Measurements from ENCODE around the gene TRIM56.

Gene TRIM56

DNA sequence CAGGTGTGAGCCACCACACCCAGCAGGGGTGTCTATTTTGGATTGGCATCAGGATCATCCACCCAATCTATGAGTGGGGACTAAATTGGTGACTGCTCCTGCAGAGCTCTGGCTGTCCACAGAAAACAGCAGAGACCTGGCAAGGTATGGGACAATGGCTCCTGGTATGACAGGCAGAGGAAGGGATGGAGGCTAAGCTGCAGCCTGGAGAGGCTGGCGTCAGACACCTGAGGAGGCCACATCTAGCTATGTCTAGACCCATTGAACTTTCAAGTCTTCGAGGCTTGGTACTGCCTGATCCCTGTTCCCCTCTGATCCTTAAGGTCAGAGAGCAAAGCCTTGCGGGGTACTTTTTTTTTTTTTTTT, 38.4 kb downstream of the TRIM56 start:
- Histone ChIP-seq H2AFZ (ENCODE audit: low read depth, low read length) (no peak overlapping the region), H3K4me3 (ENCODE audit: low read length) (no peak overlapping the region), H4K20me1 (ENCODE audit: insufficient read depth, low read length) (no peaks in the 10 kb centered on the region), H3K4me2 (ENCODE audit: low read length) (no peak overlapping the region), H3K9ac (ENCODE audit: low read length) (no peak overlapping the region), H3K9me3 (ENCODE audit: insufficient read depth, low read length) (no peaks in the 10 kb centered on the region), H3K36me3 (replicated peaks; ENCODE audit: low read depth, low read length) (no peaks in the 10 kb centered on the region), H3K79me2 (ENCODE audit: low read length) (no peaks in the 10 kb centered on the region), H3K27ac (ENCODE audit: low read length) (no peak overlapping the region), H3K27me3 (ENCODE audit: low read depth, low read length) (peaks cover 8% of the 10 kb centered on the region; the same call in 1 of the 2 replicates), H3K4me1 (ENCODE audit: low read length) (peaks cover 7% of the 10 kb centered on the region; the same call in 1 of the 2 replicates)
- TF ChIP-seq, protein P1, sequence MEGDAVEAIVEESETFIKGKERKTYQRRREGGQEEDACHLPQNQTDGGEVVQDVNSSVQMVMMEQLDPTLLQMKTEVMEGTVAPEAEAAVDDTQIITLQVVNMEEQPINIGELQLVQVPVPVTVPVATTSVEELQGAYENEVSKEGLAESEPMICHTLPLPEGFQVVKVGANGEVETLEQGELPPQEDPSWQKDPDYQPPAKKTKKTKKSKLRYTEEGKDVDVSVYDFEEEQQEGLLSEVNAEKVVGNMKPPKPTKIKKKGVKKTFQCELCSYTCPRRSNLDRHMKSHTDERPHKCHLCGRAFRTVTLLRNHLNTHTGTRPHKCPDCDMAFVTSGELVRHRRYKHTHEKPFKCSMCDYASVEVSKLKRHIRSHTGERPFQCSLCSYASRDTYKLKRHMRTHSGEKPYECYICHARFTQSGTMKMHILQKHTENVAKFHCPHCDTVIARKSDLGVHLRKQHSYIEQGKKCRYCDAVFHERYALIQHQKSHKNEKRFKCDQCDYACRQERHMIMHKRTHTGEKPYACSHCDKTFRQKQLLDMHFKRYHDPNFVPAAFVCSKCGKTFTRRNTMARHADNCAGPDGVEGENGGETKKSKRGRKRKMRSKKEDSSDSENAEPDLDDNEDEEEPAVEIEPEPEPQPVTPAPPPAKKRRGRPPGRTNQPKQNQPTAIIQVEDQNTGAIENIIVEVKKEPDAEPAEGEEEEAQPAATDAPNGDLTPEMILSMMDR (IDR thresholded peaks at IDR 0.05; ENCODE audit: low read depth, low read length) = no peak
- TF ChIP-seq EZH2phosphoT487 (IDR thresholded peaks at IDR 0.05; ENCODE audit: low read depth) = no peak

- no peak overlapping the region for H3K4me2 ChIP-seq (ENCODE audit: low read length)
- no peak overlapping the region for H2AFZ ChIP-seq (ENCODE audit: low read depth, low read length)
- H3K27ac ChIP-seq (ENCODE audit: low read length) = no peak overlapping the region
- no peak for TF ChIP-seq EZH2phosphoT487 (IDR thresholded peaks at IDR 0.05; ENCODE audit: low read depth)
- TF ChIP-seq, protein P1 (IDR thresholded peaks at IDR 0.05; ENCODE audit: low read depth, low read length) = no peak
- no peak overlapping the region for H3K4me3 ChIP-seq (ENCODE audit: low read length)
- no peaks in the 10 kb centered on the region for H3K79me2 ChIP-seq (ENCODE audit: low read length)
- no peaks in the 10 kb centered on the region for H4K20me1 ChIP-seq (ENCODE audit: insufficient read depth, low read length)
- H3K9me3 ChIP-seq (ENCODE audit: insufficient read depth, low read length) = no peaks in the 10 kb centered on the region
- peaks cover 8% of the 10 kb centered on the region; the same call in 1 of the 2 replicates for H3K27me3 ChIP-seq (ENCODE audit: low read depth, low read length)
- peaks cover 7% of the 10 kb centered on the region; the same call in 1 of the 2 replicates for H3K4me1 ChIP-seq (ENCODE audit: low read length)
- no peak overlapping the region for H3K9ac ChIP-seq (ENCODE audit: low read length)
- H3K36me3 ChIP-seq (replicated peaks; ENCODE audit: low read depth, low read length) = no peaks in the 10 kb centered on the region
These were observed 39.2 kb downstream of the TRIM56 start for GRCh38 chr7:101124376-101125056.

DNA sequence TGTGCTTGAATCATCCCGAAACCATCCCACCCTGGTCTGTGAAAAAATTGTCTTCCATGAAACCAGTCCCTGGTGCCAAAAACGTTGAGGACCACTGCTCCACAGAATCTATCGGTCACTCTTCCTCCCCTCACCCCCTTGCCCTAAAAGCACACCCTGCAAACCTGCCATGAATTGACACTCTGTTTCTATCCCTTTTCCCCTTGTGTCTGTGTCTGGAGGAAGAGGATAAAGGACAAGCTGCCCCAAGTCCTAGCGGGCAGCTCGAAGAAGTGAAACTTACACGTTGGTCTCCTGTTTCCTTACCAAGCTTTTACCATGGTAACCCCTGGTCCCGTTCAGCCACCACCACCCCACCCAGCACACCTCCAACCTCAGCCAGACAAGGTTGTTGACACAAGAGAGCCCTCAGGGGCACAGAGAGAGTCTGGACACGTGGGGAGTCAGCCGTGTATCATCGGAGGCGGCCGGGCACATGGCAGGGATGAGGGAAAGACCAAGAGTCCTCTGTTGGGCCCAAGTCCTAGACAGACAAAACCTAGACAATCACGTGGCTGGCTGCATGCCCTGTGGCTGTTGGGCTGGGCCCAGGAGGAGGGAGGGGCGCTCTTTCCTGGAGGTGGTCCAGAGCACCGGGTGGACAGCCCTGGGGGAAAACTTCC, 40.8 kb downstream of the TRIM56 start:
- Histone ChIP-seq H3K4me1 (ENCODE audit: low read length) (peaks cover 7% of the 10 kb centered on the region; the same call in 1 of the 2 replicates), H3K27ac (ENCODE audit: low read length) (no peak overlapping the region), H3K36me3 (replicated peaks; ENCODE audit: low read depth, low read length) (no peaks in the 10 kb centered on the region), H3K27me3 (ENCODE audit: low read depth, low read length) (peaks cover 8% of the 10 kb centered on the region; the same call in 1 of the 2 replicates), H3K4me2 (ENCODE audit: low read length) (no peak overlapping the region), H3K4me3 (ENCODE audit: low read length) (no peak overlapping the region), H3K79me2 (ENCODE audit: low read length) (no peaks in the 10 kb centered on the region), H2AFZ (ENCODE audit: low read depth, low read length) (no peak overlapping the region), H4K20me1 (ENCODE audit: insufficient read depth, low read length) (no peaks in the 10 kb centered on the region), H3K9ac (ENCODE audit: low read length) (no peak overlapping the region), H3K9me3 (ENCODE audit: insufficient read depth, low read length) (no peaks in the 10 kb centered on the region)
- no peak for TF ChIP-seq EZH2phosphoT487 (IDR thresholded peaks at IDR 0.05; ENCODE audit: low read depth)
- TF ChIP-seq, protein P1 (IDR thresholded peaks at IDR 0.05; ENCODE audit: low read depth, low read length) = no peak

DNA sequence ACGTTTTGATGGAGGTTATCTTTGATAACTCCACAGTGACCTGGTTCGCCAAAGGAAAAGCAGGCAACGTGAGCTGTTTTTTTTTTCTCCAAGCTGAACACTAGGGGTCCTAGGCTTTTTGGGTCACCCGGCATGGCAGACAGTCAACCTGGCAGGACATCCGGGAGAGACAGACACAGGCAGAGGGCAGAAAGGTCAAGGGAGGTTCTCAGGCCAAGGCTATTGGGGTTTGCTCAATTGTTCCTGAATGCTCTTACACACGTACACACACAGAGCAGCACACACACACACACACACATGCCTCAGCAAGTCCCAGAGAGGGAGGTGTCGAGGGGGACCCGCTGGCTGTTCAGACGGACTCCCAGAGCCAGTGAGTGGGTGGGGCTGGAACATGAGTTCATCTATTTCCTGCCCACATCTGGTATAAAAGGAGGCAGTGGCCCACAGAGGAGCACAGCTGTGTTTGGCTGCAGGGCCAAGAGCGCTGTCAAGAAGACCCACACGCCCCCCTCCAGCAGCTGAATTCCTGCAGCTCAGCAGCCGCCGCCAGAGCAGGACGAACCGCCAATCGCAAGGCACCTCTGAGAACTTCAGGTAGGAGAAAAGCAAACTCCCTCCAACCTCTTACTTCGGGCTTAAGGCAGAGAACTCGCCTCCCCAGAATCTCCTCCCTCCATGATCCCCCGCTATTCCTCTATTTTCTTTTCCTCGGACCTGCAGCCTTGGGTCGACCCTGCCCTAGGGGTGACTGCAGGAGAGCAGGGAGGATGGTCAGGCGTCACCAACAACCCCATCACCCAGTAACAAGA, 41.6 kb downstream of the TRIM56 start, which contains the start of gene SERPINE1:
SERPINE1 (plus strand) TSS at position 454 of the 809 bp plus-strand sequence. CDS start 1,290 bp downstream, outside the sequence.
- TF ChIP-seq, protein P1 (IDR thresholded peaks at IDR 0.05; ENCODE audit: low read depth, low read length) = no peak
- TF ChIP-seq EZH2phosphoT487 (IDR thresholded peaks at IDR 0.05; ENCODE audit: low read depth) = no peak
- Histone ChIP-seq H3K27me3 (ENCODE audit: low read depth, low read length) (peaks cover 8% of the 10 kb centered on the region; the same call in 1 of the 2 replicates), H4K20me1 (ENCODE audit: insufficient read depth, low read length) (no peaks in the 10 kb centered on the region), H3K9ac (ENCODE audit: low read length) (no peak within 1 kb of the TSS), H3K4me3 (ENCODE audit: low read length) (no peak within 1 kb of the TSS), H3K79me2 (ENCODE audit: low read length) (no peaks in the 10 kb centered on the region), H3K27ac (ENCODE audit: low read length) (no peak within 1 kb of the TSS), H3K4me1 (ENCODE audit: low read length) (peaks cover 7% of the 10 kb centered on the region; the same call in 1 of the 2 replicates), H3K36me3 (replicated peaks; ENCODE audit: low read depth, low read length) (no peaks in the 10 kb centered on the region), H2AFZ (ENCODE audit: low read depth, low read length) (no peak within 1 kb of the TSS), H3K9me3 (ENCODE audit: insufficient read depth, low read length) (no peaks in the 10 kb centered on the region), H3K4me2 (ENCODE audit: low read length) (no peak within 1 kb of the TSS)

Data from OCI-LY3 (cell line).